RWPE2 (cell line): ENCODE data around the gene KIAA1328.

Source experiments
- ATAC-seq: fragments of 200-7000 bp; cut with Tn5 transposase; 3 replicates; pipeline ENCODE4 v1.9.1; 2021; ENCODE audit warnings: low read depth
- DNase-seq: peaks from one replicate; pipeline ENCODE4 v3.0.0-alpha.2; 2020; ENCODE audit warnings: low spot score
- H3K27ac ChIP-seq: fragments of 450-650 bp; 2 replicates; pipeline ENCODE4 v1.5.1; 2017; ENCODE audit warnings: mild to moderate bottlenecking; ENCODE audit not compliant: poor library complexity, severe bottlenecking
- H3K27me3 ChIP-seq: fragments of 250-450 bp; sonication (Bioruptor Pico); 2 replicates; pipeline ENCODE4 v1.5.1; 2021; ENCODE audit warnings: mild to moderate bottlenecking, moderate library complexity; ENCODE audit not compliant: insufficient read depth, poor library complexity, severe bottlenecking
- H3K36me3 ChIP-seq: fragments of 250-450 bp; sonication (Bioruptor Pico); 2 replicates; pipeline ENCODE4 v1.5.1; 2020; ENCODE audit warnings: low read depth, mild to moderate bottlenecking, moderate library complexity
- H3K4me1 ChIP-seq: fragments of 250-450 bp; sonication (Bioruptor Pico); 2 replicates; pipeline ENCODE4 v1.5.1; 2021; ENCODE audit warnings: mild to moderate bottlenecking, moderate library complexity; ENCODE audit not compliant: insufficient read depth, poor library complexity, severe bottlenecking
- H3K4me3 ChIP-seq: fragments of 250-450 bp; sonication (Bioruptor Pico); 2 replicates; pipeline ENCODE4 v1.5.1; 2021; ENCODE audit warnings: mild to moderate bottlenecking, moderate library complexity; ENCODE audit not compliant: severe bottlenecking
- H3K9me3 ChIP-seq: fragments of 250-450 bp; sonication (Bioruptor Pico); 2 replicates; pipeline ENCODE4 v1.5.1; 2021; ENCODE audit warnings: mild to moderate bottlenecking, moderate library complexity; ENCODE audit not compliant: severe bottlenecking
- CTCF ChIP-seq: fragments of 450-650 bp; IDR thresholded peaks from one replicate; pipeline ENCODE4 v1.5.1; 2017; ENCODE audit warnings: mild to moderate bottlenecking, moderate library complexity; ENCODE audit not compliant: poor library complexity, severe bottlenecking

The KIAA1328 gene

GRCh38 chr18:36887864-36888263 is 58.9 kb downstream of the KIAA1328 start:
- no peaks in the 10 kb centered on the region for H3K9me3 ChIP-seq
- H3K36me3 ChIP-seq, result no peaks in the 10 kb centered on the region; the same call in 1 of the 2 replicates
- no peaks in the 10 kb centered on the region for H3K27me3 ChIP-seq
- H3K4me1 ChIP-seq, result no peaks in the 10 kb centered on the region
- TF ChIP-seq CTCF, result no peak
- ATAC-seq, result no peak
- H3K27ac ChIP-seq, result no peak overlapping the region
- no peak for DNase-seq
- H3K4me3 ChIP-seq, result no peak overlapping the region

GRCh38 chr18:36888778-36889177 is 59.9 kb downstream of the KIAA1328 start:
- H3K27me3 ChIP-seq, result no peaks in the 10 kb centered on the region
- H3K4me1 ChIP-seq, result no peaks in the 10 kb centered on the region
- no peak overlapping the region for H3K27ac ChIP-seq
- DNase-seq (no peak), ATAC-seq (no peak)
- no peak overlapping the region for H3K4me3 ChIP-seq
- TF ChIP-seq CTCF, result no peak
- H3K9me3 ChIP-seq, result no peaks in the 10 kb centered on the region
- no peaks in the 10 kb centered on the region; the same call in 1 of the 2 replicates for H3K36me3 ChIP-seq

GRCh38 chr18:36889321-36889720 is 60.4 kb downstream of the KIAA1328 start:
- H3K9me3 ChIP-seq, result no peaks in the 10 kb centered on the region
- no peak for ATAC-seq
- H3K4me1 ChIP-seq, result no peaks in the 10 kb centered on the region
- TF ChIP-seq CTCF, result no peak
- H3K27ac ChIP-seq, result no peak overlapping the region
- H3K36me3 ChIP-seq, result no peaks in the 10 kb centered on the region; the same call in 1 of the 2 replicates
- no peaks in the 10 kb centered on the region for H3K27me3 ChIP-seq
- DNase-seq, result no peak
- no peak overlapping the region for H3K4me3 ChIP-seq

GRCh38 chr18:36889742-36890141 is 60.8 kb downstream of the KIAA1328 start:
- Histone ChIP-seq H3K4me3 (no peak overlapping the region), H3K9me3 (no peaks in the 10 kb centered on the region), H3K27me3 (no peaks in the 10 kb centered on the region), H3K36me3 (no peaks in the 10 kb centered on the region; the same call in 1 of the 2 replicates), H3K4me1 (no peaks in the 10 kb centered on the region), H3K27ac (no peak overlapping the region)
- ATAC-seq, result no peak
- DNase-seq, result no peak
- no peak for TF ChIP-seq CTCF

GRCh38 chr18:36890598-36890997 is 61.7 kb downstream of the KIAA1328 start:
- no peak for TF ChIP-seq CTCF
- H3K36me3 ChIP-seq, result no peaks in the 10 kb centered on the region; the same call in 1 of the 2 replicates
- no peak overlapping the region for H3K27ac ChIP-seq
- no peak for DNase-seq
- H3K27me3 ChIP-seq, result no peaks in the 10 kb centered on the region
- no peaks in the 10 kb centered on the region for H3K9me3 ChIP-seq
- H3K4me1 ChIP-seq, result no peaks in the 10 kb centered on the region
- no peak for ATAC-seq
- no peak overlapping the region for H3K4me3 ChIP-seq
